Loucy (cell line): ENCODE measurements around the gene GNAZ.

Experiments
- CTCF ChIP-seq: fragments of 200-600 bp; sonication (generic); conservative IDR thresholded peaks from 2 replicates; pipeline ENCODE4 v1.5.1; 2014; ENCODE audit warnings: mild to moderate bottlenecking, antibody characterized with exemption, low read length
- EZH2phosphoT487 ChIP-seq: fragments of 200-600 bp; IDR thresholded peaks from 2 replicates; pipeline ENCODE4 v1.6.1; 2018; ENCODE audit warnings: antibody characterized with exemption, mild to moderate bottlenecking, moderate library complexity, borderline replicate concordance

- no peak for TF ChIP-seq CTCF
- TF ChIP-seq EZH2phosphoT487, result no peak
These were observed 8.1 kb downstream of the GNAZ start for GRCh38 chr22:23078462-23078787.
